Stimulated activated naive CD4-positive, alpha-beta T cell treated with Interleukin-2 at 50 U/mL for 16 hours (primary cell): ENCODE results near the gene AFAP1L2.

ENCODE experiments used
- DNase-seq: peaks from one replicate; lab custom pipeline; 2025; lab: John Stamatoyannopoulos, UW

Gene AFAP1L2

GRCh38 chr10:114310346-114310745, 94.0 kb downstream of the AFAP1L2 start:
- no peak for DNase-seq

GRCh38 chr10:114309364-114309651, 95.0 kb downstream of the AFAP1L2 start:
- DNase-seq: no peak

GRCh38 chr10:114308531-114309363, 95.6 kb downstream of the AFAP1L2 start:
- no peak for DNase-seq

GRCh38 chr10:114307731-114308130, 96.6 kb downstream of the AFAP1L2 start:
- DNase-seq: no peak

DNA sequence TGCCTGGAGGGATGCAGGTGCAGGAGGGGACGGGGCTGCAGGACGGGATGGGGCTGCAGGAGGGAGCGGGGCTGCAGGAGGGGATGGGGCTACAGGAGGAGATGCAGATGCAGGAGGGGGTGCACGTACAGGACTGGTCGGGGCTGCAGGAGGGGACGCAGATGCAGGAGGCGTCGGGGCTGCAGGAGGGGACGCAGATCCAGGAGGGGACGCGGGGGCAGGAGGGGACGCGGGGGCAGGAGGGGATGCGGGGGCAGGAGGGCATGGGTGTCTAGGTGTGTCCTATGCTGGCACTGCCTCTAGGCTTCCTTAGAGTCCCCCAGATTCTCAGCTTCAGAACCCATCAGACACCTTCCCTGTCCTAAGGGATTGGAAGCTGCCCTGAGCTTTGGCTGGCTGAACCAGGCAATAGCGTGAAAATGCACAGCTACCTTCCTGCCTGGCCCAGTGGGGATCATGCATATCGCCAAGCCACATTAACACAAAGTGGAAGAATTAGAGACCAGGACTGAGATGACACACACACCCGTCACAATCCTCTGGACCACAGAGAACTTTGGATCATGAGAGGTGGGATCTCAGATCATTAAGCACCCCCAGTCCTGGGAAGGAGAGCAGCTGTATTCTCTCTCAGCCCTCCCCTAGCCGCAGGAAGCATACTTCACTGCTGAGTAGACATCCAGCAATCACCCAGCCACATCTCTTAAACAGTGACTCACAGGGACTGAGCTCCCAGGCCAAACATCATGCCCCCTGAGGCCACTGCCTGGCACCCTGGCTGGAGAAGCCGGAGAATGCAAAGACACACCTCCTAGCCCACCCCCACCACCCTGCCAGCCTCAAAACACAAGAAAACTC, 98.0 kb downstream of the AFAP1L2 start:
- no peak for DNase-seq

- no peak for DNase-seq
Observed at GRCh38 chr10:114305521-114305925, 98.8 kb downstream of the AFAP1L2 start.

GRCh38 chr10:114304571-114305421, 99.5 kb downstream of the AFAP1L2 start:
- DNase-seq: peak; percentile 39

DNA sequence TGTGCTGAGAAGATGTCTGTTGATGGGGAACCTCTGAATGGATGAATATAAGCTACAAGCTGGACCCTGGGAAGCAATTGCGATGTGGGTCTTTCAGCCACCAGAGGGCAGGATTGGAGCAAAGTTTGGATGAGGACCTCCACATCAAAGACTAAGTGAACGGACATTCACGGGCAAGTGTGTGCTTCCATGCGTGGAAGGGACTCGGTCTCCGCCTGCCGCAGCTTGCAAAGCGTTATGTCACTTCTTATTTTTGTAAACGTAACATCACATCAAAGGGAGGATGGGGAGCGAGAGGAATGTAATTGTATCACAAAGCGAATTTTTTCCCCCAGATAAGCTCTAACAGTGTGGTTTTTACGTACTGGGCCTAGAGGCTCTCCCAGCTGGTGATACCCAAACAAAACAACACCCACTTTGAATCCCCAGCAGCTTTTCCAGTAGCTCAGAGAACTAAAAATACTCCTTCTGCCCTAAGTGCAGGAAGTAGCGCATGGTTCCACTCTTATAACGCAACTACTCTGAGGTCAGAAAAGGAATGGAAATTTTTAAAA, 100.2 kb downstream of the AFAP1L2 start:
- DNase-seq: peak; percentile 54

DNA sequence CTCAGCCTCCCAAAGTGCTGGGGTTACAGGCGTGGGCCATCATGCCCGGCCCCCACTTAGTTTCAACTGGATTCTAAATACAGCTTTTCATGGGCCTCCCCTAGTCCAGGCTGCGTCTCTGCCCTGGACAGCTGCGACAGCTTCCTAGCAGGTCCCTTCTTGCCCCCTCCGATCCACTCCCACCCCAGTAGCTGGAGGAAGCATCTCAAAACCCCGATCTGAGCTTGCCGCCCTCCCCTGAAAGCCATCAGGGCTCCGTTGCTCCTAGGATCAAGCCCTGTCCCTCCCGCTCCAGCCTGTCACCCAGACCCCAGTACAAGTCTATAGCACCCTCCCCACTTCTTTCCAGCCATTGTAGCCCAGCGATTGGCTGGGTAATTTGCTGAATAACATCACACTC, 100.7 kb downstream of the AFAP1L2 start:
- no peak for DNase-seq

DNA sequence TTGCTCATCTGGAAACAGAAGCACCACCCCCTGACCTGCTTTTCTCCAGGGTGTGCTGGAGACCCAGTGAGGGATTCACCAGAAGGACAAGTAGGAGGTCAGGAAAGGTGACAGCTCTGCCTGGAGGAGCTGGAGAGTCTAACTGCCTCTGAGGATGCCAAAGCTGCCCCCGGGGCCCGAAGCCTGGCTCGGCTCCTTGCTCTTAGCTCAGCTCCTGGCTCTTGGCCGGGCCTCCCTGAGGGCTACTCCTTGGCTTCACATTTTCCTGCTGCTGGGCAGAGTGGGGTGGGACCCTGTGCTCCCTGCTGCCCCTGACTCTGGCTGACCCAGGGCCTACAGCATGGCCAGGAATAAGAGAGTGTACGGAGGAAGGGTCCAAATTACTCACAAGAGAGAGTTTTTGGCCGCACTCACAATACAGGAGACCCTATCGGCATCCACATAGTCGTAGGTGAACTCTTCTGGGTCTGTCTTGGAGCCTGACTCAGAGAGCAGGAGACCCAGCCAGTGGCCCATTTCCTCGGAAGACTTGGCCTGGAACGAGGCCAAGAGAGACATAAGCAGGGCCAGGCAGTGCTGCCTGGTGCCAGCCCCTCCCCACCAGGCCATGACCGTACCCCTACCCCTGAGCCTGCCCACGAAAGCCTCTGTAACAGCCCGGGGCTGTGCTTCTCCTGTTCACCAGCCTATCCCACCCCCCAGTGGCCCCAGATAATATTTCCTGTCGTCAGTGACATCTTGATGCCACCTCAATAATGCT, 102.2 kb downstream of the AFAP1L2 start:
- DNase-seq: no peak

DNA sequence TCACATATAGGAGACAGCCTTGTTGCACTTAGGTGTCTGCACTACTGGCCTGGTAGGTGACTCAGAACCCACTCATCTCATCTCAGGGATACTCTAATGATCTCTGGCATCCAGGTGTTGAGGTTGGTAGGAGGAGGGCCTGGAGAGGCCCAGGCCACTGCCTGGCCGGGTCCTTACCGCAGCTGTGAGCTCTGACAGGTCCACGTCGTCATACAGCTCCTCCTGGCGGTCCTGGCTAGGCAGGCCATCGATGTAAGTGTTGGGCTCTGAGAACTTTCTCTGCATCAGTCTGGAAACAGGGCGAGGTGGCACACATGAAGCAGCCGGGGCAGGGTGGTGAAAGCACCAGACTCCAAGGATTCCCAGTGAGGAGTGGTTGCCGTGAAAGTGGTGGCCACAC, 103.1 kb downstream of the AFAP1L2 start:
- no peak for DNase-seq

- DNase-seq: no peak
Observed at GRCh38 chr10:114300036-114300645, 104.2 kb downstream of the AFAP1L2 start.

GRCh38 chr10:114297136-114297705, 107.1 kb downstream of the AFAP1L2 start:
- DNase-seq: no peak

DNA sequence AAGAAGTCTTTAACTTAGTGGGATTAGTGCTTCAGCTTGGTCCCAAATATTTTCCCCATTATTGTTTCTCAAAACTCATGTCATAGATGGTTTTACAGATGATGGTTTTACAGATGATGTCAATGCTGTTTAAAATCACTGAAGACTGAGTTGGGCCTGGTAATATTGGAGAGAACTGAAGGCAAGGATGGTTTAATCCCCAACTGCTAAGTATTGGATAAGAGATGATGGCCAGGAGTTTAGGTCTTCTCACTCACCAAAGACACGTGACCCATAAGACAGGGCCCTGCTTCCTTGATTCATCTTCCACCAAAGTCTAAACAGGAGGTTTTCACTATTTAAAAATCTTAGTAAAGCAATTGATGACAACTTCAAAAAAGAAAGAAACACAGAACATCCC, 108.9 kb downstream of the AFAP1L2 start:
- DNase-seq: no peak

GRCh38 chr10:114294549-114294948, 109.8 kb downstream of the AFAP1L2 start:
- DNase-seq: no peak

DNA sequence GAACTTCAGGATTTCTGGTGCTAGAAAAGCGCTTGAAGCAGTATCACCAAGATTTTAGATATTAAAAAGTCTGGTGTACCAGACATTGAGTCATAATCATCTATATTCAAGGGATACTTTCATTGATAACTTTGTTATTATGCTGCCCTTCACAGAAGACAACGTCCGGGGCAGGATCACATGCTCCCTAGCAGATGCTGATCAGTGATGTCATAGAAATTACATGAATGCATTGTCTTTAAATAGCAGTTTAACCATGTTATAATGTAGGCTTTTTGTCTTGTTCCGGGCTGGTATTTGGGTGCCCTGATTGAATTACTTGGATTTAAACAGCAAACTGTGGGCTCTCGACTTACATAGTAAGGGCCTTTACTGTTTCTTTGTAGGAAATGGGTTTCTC, 111.2 kb downstream of the AFAP1L2 start:
- no peak for DNase-seq

GRCh38 chr10:114291516-114291915, 112.8 kb downstream of the AFAP1L2 start:
- no peak for DNase-seq

DNA sequence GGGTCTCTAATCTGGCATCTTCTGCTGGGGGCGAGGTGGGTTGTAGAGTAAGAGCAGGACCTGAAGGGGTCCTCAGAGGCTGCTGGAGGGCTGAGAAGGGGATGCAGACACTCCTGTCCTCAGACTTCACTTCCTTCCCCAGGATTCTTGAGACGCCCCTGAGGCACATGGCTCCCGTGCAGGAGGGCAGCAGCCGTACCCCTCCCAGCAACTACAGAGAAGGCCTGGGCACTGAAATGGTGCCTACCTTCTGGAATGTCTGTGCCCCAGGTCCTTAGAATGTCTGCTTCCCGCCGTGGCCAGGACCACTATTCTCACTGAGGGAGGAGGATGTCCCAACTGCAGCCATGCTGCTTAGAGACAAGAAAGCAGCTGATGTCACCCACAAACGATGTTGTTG, 113.2 kb downstream of the AFAP1L2 start:
- DNase-seq: no peak

DNA sequence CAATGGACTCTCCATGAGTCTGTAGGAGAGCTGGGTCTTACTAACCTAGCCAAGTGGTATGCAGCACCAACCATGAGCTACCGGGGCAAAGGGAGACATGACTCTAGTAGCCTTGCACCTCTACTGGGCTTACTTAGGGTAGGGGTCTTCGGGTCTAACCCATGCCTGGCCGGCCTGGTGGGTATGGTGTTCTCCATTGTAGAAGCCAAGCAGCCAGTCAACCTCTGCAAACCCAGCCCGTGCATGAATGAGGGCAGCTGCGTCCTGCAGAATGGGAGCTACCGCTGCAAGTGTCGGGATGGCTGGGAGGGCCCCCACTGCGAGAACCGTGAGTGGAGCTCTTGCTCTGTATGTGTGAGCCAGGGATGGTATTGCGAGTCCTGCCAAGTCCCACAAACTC, 114.3 kb downstream of the AFAP1L2 start:
- DNase-seq: no peak

GRCh38 chr10:114289096-114289436, 115.2 kb downstream of the AFAP1L2 start:
- DNase-seq: no peak
